ENCODE measurements around the gene TMEM72. TPM values are rescaled to one million over a fixed set of nuclear protein-coding genes. Genes with fewer than 3 reads are reported as not detected.
A peak's percentile ranks its signal among the peaks of the same experiment; 100 is the strongest.

TMEM72 gene
- total RNA-seq, 1 experiment from 2014 or later: not detected

DNA sequence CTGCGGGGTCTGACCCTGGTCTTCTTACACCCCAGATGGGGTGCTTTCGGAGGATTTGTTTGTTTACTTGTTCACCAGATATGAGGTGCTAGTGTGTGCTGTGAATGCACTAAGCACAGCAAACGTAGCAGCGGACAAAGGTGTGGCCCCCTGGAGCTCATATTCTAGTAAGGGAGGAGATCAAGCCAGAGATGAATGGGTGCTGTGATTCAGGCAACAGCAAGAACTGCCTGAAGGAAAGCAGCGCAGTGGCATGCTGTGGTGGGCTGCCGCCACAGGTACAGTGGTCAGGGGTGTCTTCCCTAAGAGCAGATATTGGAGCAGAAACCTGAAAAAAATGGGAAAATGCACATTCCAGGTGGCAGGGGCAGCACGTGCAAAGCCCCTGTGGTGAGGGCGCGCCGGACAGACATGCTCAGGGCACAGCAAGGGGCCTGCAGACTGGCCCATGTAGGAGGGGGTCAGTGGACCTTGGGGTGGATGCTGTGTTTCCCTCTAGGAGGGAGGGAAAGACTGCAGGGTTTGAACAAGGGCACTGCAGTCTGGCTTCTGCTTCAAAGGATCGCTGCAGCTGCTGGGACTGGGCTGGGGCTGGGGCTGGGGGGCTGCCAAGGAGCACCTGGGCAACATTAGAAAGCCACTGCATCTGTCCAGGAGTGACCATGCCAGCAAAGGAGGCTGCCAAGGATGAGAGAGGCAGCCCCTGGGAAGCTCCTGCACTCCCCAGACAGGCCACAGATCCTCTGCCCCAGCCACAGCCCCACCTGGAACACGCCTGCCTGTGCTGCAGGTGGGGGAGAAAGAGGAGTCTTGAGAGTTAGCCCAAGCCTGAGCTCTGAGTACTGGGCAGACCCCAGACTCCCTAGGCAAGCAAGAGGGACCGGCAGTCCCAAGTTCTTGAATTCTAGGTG, 68.4 kb downstream of the TMEM72 start:
- Histone ChIP-seq H3F3A (ENCODE audit: low read length, unreplicated experiment) (peaks cover 5% of the 10 kb centered on the region), H3K4me3 (ENCODE audit: low read length) (no peak overlapping the region), H2AFZ (ENCODE audit: low read length) (peak overlapping the region; percentile 51; the same call in 1 of the 2 replicates), H3K36me3 (ENCODE audit: low read depth, low read length) (no peaks in the 10 kb centered on the region), H3K9me2 (replicated peaks; ENCODE audit: low read length) (no peaks in the 10 kb centered on the region), H4K20me1 (ENCODE audit: low read length) (no peaks in the 10 kb centered on the region), H3K9ac (ENCODE audit: low read length) (peak overlapping the region; percentile 83; the same call in 1 of the 2 replicates), H3K4me1 (ENCODE audit: insufficient read depth, low read length) (peaks cover 74% of the 10 kb centered on the region), H3K27me3 (ENCODE audit: low read length) (no peaks in the 10 kb centered on the region), H3K4me2 (ENCODE audit: low read length) (peak overlapping the region; percentile 79), H3K27ac (ENCODE audit: low read length) (peak overlapping the region; percentile 98), H3K9me3 (ENCODE audit: low read length) (no peaks in the 10 kb centered on the region), H3K79me2 (ENCODE audit: low read length) (0 out of 2 replicates have a peak, but pooled peaks cover 19% of the 10 kb centered on the region)
- no peak for DNase-seq
- no TSS peak for BruUV-seq (replicated peaks)
- ChIA-PET CTCF (no interaction called here), POLR2A (ENCODE audit: unreplicated experiment) (interaction anchor here (0.6 to 1.7 kb wide), 3 partner anchors 20 to 1265 kb away, joined by 3 to 7 read pairs (median 5); no protein-coding TSS in a partner anchor)
- ATAC-seq: no peak
- TF ChIP-seq EZH2phosphoT487 (IDR thresholded peaks at IDR 0.05; ENCODE audit: borderline replicate concordance, low read length) (no peak), EZH2 (IDR thresholded peaks at IDR 0.05; ENCODE audit: low read length, unreplicated experiment) (no peak)
- TF ChIP-seq, protein P1, sequence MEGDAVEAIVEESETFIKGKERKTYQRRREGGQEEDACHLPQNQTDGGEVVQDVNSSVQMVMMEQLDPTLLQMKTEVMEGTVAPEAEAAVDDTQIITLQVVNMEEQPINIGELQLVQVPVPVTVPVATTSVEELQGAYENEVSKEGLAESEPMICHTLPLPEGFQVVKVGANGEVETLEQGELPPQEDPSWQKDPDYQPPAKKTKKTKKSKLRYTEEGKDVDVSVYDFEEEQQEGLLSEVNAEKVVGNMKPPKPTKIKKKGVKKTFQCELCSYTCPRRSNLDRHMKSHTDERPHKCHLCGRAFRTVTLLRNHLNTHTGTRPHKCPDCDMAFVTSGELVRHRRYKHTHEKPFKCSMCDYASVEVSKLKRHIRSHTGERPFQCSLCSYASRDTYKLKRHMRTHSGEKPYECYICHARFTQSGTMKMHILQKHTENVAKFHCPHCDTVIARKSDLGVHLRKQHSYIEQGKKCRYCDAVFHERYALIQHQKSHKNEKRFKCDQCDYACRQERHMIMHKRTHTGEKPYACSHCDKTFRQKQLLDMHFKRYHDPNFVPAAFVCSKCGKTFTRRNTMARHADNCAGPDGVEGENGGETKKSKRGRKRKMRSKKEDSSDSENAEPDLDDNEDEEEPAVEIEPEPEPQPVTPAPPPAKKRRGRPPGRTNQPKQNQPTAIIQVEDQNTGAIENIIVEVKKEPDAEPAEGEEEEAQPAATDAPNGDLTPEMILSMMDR (conservative IDR thresholded peaks at IDR 0.05; ENCODE audit: low read depth, low read length): no peak
- intact Hi-C loops (cut with micrococcal nuclease): loop anchor here (2.0 kb wide), 1 partner anchor 29 kb away; no protein-coding TSS in a partner anchor

DNA sequence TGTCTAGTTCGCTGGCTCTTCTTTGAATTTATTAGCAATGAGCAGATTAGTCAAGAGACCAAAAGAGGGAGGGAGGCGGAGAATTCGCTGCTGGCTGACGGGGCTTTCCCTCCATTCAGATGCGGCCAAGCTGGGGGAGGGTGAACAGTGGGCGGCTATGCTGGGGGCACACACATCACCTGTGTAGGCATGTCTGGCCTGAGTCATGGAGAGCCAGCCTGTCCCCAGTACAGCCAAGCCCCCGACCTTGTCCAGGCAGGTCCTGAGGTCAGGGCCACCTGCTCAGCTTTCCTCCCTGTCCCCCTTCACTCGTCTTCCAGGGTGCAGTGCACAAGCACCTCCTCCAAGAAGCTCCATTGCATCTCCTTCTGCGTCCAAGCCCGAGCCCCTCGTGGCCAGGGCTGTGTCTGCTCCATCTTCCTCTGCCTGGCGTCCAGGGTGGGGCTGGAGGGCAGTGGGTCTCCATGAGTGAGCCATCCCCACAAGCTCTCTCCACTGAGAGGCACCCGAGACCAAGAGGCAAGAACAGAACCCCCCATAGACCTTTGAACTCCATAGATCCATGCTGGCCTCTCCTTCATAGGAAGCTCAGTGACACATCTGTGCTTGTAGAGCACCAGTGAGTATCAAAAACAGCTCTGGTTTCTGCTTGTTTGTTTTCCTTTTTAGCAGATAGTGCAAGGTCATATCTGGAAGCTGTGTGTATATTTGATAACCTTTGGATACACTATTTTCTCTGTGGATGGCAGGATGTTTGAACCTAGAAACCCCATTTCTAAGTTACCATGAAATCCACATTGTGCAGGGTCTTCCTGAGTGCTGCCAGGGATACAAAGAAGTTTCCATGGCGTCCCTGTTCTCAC, 69.4 kb downstream of the TMEM72 start:
- Histone ChIP-seq H3K27ac (ENCODE audit: low read length) (peak overlapping the region; percentile 98), H3K36me3 (ENCODE audit: low read depth, low read length) (no peaks in the 10 kb centered on the region), H3K9ac (ENCODE audit: low read length) (peak overlapping the region; percentile 83), H3K27me3 (ENCODE audit: low read length) (no peaks in the 10 kb centered on the region), H3K4me1 (ENCODE audit: insufficient read depth, low read length) (peaks cover 67% of the 10 kb centered on the region), H3F3A (ENCODE audit: low read length, unreplicated experiment) (peaks cover 5% of the 10 kb centered on the region), H3K9me3 (ENCODE audit: low read length) (no peaks in the 10 kb centered on the region), H3K79me2 (ENCODE audit: low read length) (0 out of 2 replicates have a peak, but pooled peaks cover 19% of the 10 kb centered on the region), H4K20me1 (ENCODE audit: low read length) (no peaks in the 10 kb centered on the region), H3K4me3 (ENCODE audit: low read length) (peak overlapping the region; percentile 16; the same call in 1 of the 2 replicates), H3K4me2 (ENCODE audit: low read length) (peak overlapping the region; percentile 77), H2AFZ (ENCODE audit: low read length) (peak overlapping the region; percentile 60), H3K9me2 (replicated peaks; ENCODE audit: low read length) (no peaks in the 10 kb centered on the region)
- no peak for ATAC-seq
- no peak for DNase-seq
- intact Hi-C loops (cut with micrococcal nuclease): no loop called here
- ChIA-PET POLR2A (ENCODE audit: unreplicated experiment) (interaction anchor here (0.6 to 1.5 kb wide), 3 partner anchors 14 to 341 kb away, joined by 5 to 8 read pairs (median 7); partner anchors contain the start of gene ZNF22), CTCF (interaction anchor here (0.5 kb wide), 1 partner anchor 23 kb away, joined by 3 read pairs; no protein-coding TSS in a partner anchor)
- BruUV-seq (replicated peaks): no TSS peak
- TF ChIP-seq EZH2 (IDR thresholded peaks at IDR 0.05; ENCODE audit: low read length, unreplicated experiment) (no peak), EZH2phosphoT487 (IDR thresholded peaks at IDR 0.05; ENCODE audit: borderline replicate concordance, low read length) (no peak)
- TF ChIP-seq, protein P1 (conservative IDR thresholded peaks at IDR 0.05; ENCODE audit: low read depth, low read length): no peak

Measured in PC-3 (cell line).